ENCODE results near the gene PITX2. TPM values are rescaled to one million over a fixed set of nuclear protein-coding genes. Genes with fewer than 3 reads are reported as not detected.

Gene PITX2
- total RNA-seq, 1 donor from 2014 or later = 0.26 TPM

- no peak for DNase-seq (ENCODE audit: low read depth, low spot score)
Observed at GRCh38 chr4:110636680-110637407, 14.0 kb upstream of the PITX2 start.

GRCh38 chr4:110636171-110636679 lies 13.3 kb upstream of the PITX2 start:
- no peak for DNase-seq (ENCODE audit: low read depth, low spot score)

DNA sequence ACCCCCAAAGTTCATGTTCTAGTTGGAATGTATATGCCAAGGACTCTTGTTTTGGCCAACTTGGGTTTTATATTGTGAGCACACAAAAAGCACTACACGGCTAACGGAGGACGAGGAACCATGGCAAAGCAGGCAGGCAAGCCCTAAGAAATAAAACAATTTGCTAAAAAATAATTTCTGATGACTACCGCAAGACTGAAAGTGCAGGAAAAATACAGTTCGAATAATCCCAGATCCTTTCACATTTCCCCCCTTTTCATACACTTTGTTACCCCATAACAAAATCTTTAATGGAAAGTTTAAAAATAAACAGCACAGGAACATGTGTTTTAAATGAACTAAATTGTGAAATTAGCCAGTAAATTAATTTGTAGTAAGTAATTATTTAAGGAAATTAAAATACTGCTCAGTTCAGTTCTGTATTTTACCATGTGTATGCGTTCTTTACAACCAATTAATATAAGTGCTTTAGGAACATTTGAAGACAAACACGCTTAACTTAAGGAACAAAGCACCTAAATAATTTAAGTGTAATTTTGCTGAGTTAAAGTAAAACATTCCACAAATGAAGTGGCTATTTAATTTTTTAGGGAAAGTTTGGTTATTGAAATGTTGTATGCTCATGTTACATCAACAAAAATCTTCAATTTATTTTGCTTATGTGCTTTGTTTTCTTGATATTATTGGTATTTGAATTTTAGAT lies 12.4 kb upstream of the PITX2 start:
- no peak for DNase-seq (ENCODE audit: low read depth, low spot score)

DNA sequence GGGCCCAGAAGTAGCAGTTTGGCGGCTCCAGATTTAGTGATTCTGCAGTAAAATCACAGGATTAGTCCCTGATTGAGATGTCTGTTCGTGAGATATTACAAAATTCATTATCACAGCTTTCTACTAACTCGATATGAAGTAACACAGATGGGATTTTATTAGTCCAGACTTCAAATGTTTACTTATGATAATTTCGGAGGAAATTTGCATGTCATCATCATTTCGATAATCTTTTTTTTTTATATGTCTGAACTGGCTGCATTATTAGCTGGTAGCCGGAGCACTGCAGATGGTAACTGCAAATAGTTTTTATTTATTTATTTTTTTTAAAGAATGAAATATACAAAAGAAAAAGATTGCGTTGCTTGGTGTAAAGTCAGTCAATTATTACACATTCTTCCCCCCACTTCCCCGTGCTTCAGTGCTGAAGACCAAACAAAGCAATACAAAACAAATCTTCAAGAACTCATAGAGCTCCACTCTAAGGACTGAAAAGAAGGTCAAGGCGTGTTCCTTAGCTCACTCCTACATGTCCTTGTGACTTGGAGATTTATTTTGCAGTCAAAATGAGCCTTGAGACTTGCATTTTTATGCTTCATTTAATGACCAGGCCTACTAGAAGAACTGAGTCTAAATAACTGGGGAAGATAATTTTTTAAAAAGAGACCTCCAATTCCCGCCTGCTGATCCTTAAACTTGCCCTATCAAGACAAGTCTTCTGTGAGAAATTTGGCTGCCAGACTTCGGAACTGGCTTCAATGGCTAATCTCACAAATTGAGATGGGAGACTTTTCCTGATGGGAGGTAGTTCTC lies 11.7 kb upstream of the PITX2 start:
- no peak for DNase-seq (ENCODE audit: low read depth, low spot score)

GRCh38 chr4:110633358-110634341 lies 10.8 kb upstream of the PITX2 start:
- DNase-seq (ENCODE audit: low read depth, low spot score) = no peak

DNA sequence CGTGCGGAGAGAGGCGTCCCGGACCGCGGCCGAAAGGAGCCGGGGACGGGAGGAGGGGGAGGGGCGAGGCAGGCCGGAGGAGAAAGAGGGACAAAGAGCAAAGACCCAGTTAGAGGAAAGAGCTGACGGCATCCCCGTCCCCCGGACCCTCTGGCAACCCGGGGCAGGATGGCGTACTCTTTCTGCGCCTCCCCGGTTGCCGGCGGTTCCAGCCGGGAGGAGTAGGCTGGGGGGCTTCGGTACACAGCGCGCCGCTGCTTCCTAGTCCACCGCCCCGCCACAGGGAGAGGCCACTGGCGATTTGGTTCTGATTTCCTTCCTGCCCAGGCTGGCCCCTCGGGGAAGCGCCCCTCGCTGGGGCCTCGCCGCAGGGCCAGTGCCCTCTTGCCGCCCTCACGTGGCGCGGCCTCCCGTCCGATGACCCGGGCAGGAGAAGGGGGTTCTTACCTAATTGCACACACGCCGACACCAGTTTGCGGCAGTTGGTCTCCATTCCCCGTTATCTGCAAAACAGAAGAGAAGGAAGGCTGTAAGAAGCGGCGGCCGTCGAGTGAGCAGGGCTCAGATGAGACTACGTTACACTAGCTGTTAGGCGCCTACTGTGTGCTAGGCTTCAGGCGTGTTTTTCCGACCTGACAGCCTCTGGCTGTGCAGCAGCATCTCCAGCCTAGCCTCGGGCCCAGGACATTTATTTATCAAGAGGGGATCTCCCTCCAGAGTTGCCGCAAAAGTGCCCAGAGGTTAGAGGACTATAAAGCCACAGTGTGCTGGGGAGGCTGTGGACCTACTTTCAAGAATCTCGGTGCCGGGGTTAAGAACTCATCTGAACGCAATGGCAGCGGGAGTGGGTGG lies 9.9 kb upstream of the PITX2 start:
- DNase-seq (ENCODE audit: low read depth, low spot score) = no peak

GRCh38 chr4:110631584-110632505 lies 9.0 kb upstream of the PITX2 start:
- DNase-seq (ENCODE audit: low read depth, low spot score) = peak; percentile 29

- no peak for DNase-seq (ENCODE audit: low read depth, low spot score)
Observed at GRCh38 chr4:110630688-110631402, 8.0 kb upstream of the PITX2 start.

GRCh38 chr4:110629780-110630687 lies 7.2 kb upstream of the PITX2 start:
- no peak for DNase-seq (ENCODE audit: low read depth, low spot score)

GRCh38 chr4:110629214-110629754 lies 6.4 kb upstream of the PITX2 start:
- no peak for DNase-seq (ENCODE audit: low read depth, low spot score)

DNA sequence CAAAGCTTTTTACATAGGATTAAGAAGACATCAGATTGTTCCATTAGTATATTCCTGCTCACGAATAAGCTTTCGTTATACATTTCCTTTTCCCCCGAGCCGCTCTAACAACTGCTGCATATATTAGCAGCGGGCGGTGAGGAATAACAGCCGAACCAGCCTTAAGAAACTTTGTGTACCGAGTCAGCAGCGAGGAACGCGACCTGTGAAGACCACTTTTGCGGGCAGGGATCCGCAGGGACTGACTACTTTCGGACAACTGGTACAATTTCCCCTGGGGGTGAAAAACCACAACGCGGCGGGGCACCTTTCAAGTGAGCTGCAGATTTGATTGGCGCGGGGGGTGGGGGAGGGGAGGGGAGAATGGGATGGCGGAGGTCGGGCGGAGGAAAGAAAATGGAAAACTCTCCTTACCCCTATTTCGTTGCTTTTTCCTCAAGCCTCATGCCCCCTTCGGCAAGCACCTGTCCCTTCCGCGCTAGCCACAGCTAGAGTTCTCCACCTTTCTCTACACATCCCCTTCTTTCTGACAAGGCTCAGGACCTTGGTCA lies 5.9 kb upstream of the PITX2 start:
- DNase-seq (ENCODE audit: low read depth, low spot score) = no peak

DNA sequence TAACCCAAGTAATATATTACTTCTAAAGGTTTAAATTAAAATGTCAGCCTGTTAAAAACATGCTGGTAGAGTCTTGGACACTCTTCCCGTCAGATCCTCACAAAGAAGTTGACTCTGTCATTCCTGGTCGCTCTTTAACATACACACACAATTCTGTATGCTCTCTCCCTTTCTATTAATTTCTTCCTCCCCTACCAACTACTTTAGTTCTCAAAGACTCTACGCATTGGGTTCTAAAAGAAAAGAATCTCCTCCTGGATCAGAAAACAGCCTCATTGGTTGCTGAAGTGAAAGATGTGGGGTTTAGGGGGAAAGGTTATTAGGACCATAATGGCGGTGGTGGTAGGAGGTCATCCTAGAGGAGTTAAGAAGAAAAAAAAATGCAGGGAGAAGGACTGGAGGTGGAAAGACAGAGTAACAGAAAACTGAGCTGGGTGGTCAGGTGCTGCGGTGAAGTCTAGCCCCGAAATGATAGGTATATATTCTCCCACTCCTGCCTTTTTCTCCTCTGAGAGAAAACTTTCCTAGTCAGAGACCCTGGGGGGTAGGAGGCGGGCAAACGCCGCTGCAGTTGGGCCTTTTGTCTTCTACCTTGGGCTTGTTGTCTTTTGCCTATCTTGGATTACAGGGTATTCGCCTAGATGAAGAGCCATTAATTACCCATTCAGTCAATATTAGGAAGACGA lies 5.2 kb upstream of the PITX2 start:
- DNase-seq (ENCODE audit: low read depth, low spot score) = no peak

DNA sequence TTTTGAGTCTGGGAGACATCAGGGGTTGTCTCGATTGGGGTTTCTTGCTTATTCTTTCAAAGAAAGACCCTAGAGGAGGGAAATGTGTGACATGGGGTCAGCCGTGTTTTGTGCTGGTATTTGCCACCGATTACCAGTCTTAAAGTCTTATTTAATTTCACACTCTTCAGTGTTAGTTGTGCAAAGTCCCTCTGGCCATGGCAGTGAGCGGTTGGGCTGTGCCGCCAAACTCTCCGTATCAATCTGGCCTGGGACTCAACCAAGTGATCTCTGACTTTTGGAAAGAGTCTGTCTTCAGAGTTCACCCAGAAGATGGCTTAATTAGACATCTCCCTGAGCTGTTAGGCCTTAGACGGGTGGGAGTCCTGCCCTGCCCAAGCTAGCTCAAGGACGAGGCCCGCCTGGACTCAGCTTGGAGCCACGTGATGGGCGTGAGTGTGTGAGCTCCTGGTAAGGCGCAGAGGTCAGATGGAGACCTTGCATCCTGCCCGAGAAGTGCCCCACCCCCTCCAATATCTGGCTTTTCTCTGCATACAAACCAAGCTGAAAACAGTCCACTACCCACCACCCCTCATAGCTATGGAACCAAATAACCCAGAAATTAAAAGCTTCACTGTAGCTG lies 3.8 kb upstream of the PITX2 start:
- no peak for DNase-seq (ENCODE audit: low read depth, low spot score)

GRCh38 chr4:110625576-110626257 lies 2.8 kb upstream of the PITX2 start:
- DNase-seq (ENCODE audit: low read depth, low spot score) = no peak

All from pulmonary artery endothelial cell (primary cell).